ENCODE results near the gene PRKAA2.

GRCh38 chr1:56638248-56638647 lies 6.9 kb upstream of the PRKAA2 start:
- TF ChIP-seq ZBTB49 (tag by site-specific recombination; IDR thresholded peaks at IDR 0.05; ENCODE audit: low read depth) (no peak), CTCF (tag by site-specific recombination; IDR thresholded peaks at IDR 0.05) (no peak), ZNF18 (tag by site-specific recombination; IDR thresholded peaks at IDR 0.05) (no peak)
